ENCODE data around the gene SERBP1. TPM values are rescaled to one million over a fixed set of nuclear protein-coding genes. Genes with fewer than 3 reads are reported as not detected.

SERBP1 gene
- total and polyA plus RNA-seq, 2 of the 8 experiments (the other 6 are each of a cell fraction or from before 2014, with no cell fraction given), result 229 to 536 TPM

- no peak for TF ChIP-seq CHD7 (IDR thresholded peaks at IDR 0.05; ENCODE audit: insufficient replicate concordance, low read length)
- TF ChIP-seq CHD1 (IDR thresholded peaks at IDR 0.05; ENCODE audit: low read depth, low read length), result no peak
- no peak for TF ChIP-seq BRCA1 (IDR thresholded peaks at IDR 0.05; ENCODE audit: low read depth, low read length)
- TF ChIP-seq RAD21 (IDR thresholded peaks at IDR 0.05 in 1 of 2, conservative IDR thresholded peaks at IDR 0.05 in 1 of 2; ENCODE audit: low read depth in 2 of 2, low read length in 2 of 2), result no peak
- TF ChIP-seq SP2 (IDR thresholded peaks at IDR 0.05; ENCODE audit: low read length), result no peak
- no peak for TF ChIP-seq SUZ12 (IDR thresholded peaks at IDR 0.05; ENCODE audit: low read length)
- no peak for TF ChIP-seq CTCF (IDR thresholded peaks at IDR 0.05; ENCODE audit: control extremely low read depth in 1 of 3, insufficient read depth in 1 of 3, low read depth in 1 of 3, low read length in 3 of 3)
- no peak for TF ChIP-seq CBX5 (IDR thresholded peaks at IDR 0.05; ENCODE audit: low read depth, low read length)
- no peak for TF ChIP-seq FOSL1 (IDR thresholded peaks at IDR 0.05; ENCODE audit: insufficient read depth, low read depth, low read length)
Measured at GRCh38 chr1:67464058-67464457, 33.9 kb upstream of the SERBP1 start (continued).
